Keratinocyte (primary cell): ENCODE results near the gene OR2J3. TPM values are rescaled to one million over a fixed set of nuclear protein-coding genes. Genes with fewer than 3 reads are reported as not detected.

ENCODE experiments used
- DNase-seq: peaks from one replicate; pipeline ENCODE4 v3.0.0-alpha.2; 2011; ENCODE audit warnings: low read depth, missing footprints, low spot score
- FAIRE-seq: peaks from 2 replicates; lab custom pipeline; 2011; peaks lifted over from hg19 to GRCh38; lab: Jason Lieb, UNC
- H2AFZ ChIP-seq: 2 replicates; pipeline ENCODE4 v1.6.0; 2012; ENCODE audit warnings: low read length, control low read depth, inconsistent platforms; ENCODE audit not compliant: control insufficient read depth
- H3K27ac ChIP-seq: 2 replicates; pipeline ENCODE4 v1.5.1; 2011; ENCODE audit warnings: low read length; ENCODE audit not compliant: control insufficient read depth, insufficient read depth
- H3K27me3 ChIP-seq: 3 replicates; pipeline ENCODE4 v1.6.0; 2011; ENCODE audit warnings: low read length; ENCODE audit not compliant: control insufficient read depth, insufficient read depth; ENCODE audit errors: extremely low read depth
- H3K36me3 ChIP-seq, 2 experiments: 2 replicates in 1 of 2; 3 replicates in 1 of 2; pipeline ENCODE4 v1.5.1; 2011; ENCODE audit warnings: low read length in 2 of 2, mild to moderate bottlenecking in 1 of 2; ENCODE audit not compliant: control insufficient read depth in 2 of 2, insufficient read depth in 2 of 2; ENCODE audit errors: extremely low read depth in 1 of 2
- H3K4me1 ChIP-seq: 3 replicates; pipeline ENCODE4 v1.5.1; 2011; ENCODE audit warnings: low read length; ENCODE audit not compliant: control insufficient read depth, insufficient read depth; ENCODE audit errors: extremely low read depth
- H3K4me2 ChIP-seq: 3 replicates; pipeline ENCODE4 v1.6.0; 2011; ENCODE audit warnings: low read depth, low read length; ENCODE audit not compliant: control insufficient read depth, insufficient read depth; ENCODE audit errors: extremely low read depth
- H3K4me3 ChIP-seq, 3 experiments: fragments of 200-600 bp in 1 of 3; sonication (generic) in 1 of 3; 2 replicates in 2 of 3; 3 replicates in 1 of 3; pipeline ENCODE4 v1.5.1; 2011 to 2016; ENCODE audit warnings: low read length in 3 of 3, mild to moderate bottlenecking in 3 of 3, control low read depth in 2 of 3, inconsistent platforms in 1 of 3, low read depth in 1 of 3, mixed read lengths in 1 of 3, mixed run types in 1 of 3, moderate library complexity in 1 of 3; ENCODE audit not compliant: control insufficient read depth in 2 of 3, insufficient read depth in 2 of 3; ENCODE audit errors: extremely low read depth in 1 of 3
- H3K79me2 ChIP-seq: 2 replicates; pipeline ENCODE4 v1.6.0; 2012; ENCODE audit warnings: low read length; ENCODE audit not compliant: control insufficient read depth, insufficient read depth
- H3K9ac ChIP-seq: 3 replicates; pipeline ENCODE4 v1.6.0; 2011; ENCODE audit warnings: low read length; ENCODE audit not compliant: control insufficient read depth, insufficient read depth; ENCODE audit errors: extremely low read depth
- H3K9me1 ChIP-seq: 3 replicates; pipeline ENCODE4 v1.6.0; 2011; ENCODE audit warnings: low read length; ENCODE audit not compliant: control insufficient read depth, insufficient read depth; ENCODE audit errors: extremely low read depth
- H3K9me3 ChIP-seq: 2 replicates; pipeline ENCODE4 v1.5.1; 2012; ENCODE audit warnings: low read depth, low read length; ENCODE audit not compliant: control insufficient read depth
- H4K20me1 ChIP-seq: 3 replicates; pipeline ENCODE4 v1.6.0; 2011; ENCODE audit warnings: low read length; ENCODE audit not compliant: control insufficient read depth, insufficient read depth; ENCODE audit errors: extremely low read depth
- EZH2 ChIP-seq: IDR thresholded peaks from one replicate; pipeline ENCODE4 v1.6.1; 2012; ENCODE audit warnings: inconsistent platforms, mild to moderate bottlenecking, low read length, moderate library complexity
- dilution Hi-C: fragments of 300-500 bp; cut with MboI; formaldehyde crosslinking; loops from one replicate; pipeline ENCODE4 v1.7.0; 2020; ENCODE audit warnings: low sequenced_read_pairs; ENCODE audit not compliant: extremely low pct_ligation_motif_present
- polyA minus RNA-seq, 3 experiments: library from RNA; depleted of rRNA, polyadenylated mRNA; stranded (reverse); fragments of >200 nt; gene quantifications; 1 replicate in 1 of 3; 2 replicates in 1 of 3; 3 replicates in 1 of 3; pipeline ENCODE4 v1.2.3, GENCODE V29; 2011
- polyA plus RNA-seq, 5 experiments: library from polyadenylated mRNA; depleted of rRNA in 3 of 5; stranded (reverse) in 3 of 5; stranded (forward) in 1 of 5; unstranded in 1 of 5; fragments of >200 nt; gene quantifications; 1 replicate in 1 of 5; 2 replicates in 3 of 5; 3 replicates in 1 of 5; pipeline versions ENCODE4 v1.2.1 to v1.2.3, GENCODE V29; 2011 to 2012; ENCODE audit warnings: missing spikeins in 2 of 5, low read depth in 1 of 5, low replicate concordance in 1 of 5
- TF ChIP-seq, protein P1 (sequence below), 3 experiments: IDR thresholded peaks in 1 of 3; conservative IDR thresholded peaks in 1 of 3; optimal IDR thresholded peaks in 1 of 3; 2 replicates in 2 of 3; 3 replicates in 1 of 3; pipeline versions ENCODE3 to v1.5.1; 2011; ENCODE audit warnings: low read length in 3 of 3, mild to moderate bottlenecking in 3 of 3, moderate library complexity in 2 of 3, control low read depth in 1 of 3, inconsistent platforms in 1 of 3; ENCODE audit not compliant: insufficient read depth in 2 of 3; ENCODE audit errors: extremely low read depth in 1 of 3

Gene OR2J3
- not detected in 3 replicates for polyA plus RNA-seq
- polyA plus RNA-seq (2011; ENCODE audit: low read depth), result not detected
- polyA plus RNA-seq (2011; cell fraction: cytosol; rRNA removed), result not detected in 2 replicates
- not detected in 2 replicates for polyA plus RNA-seq (2011; cell fraction: nucleus; rRNA removed)
- not detected in 2 replicates for polyA plus RNA-seq (2012; ENCODE audit: low replicate concordance)
- polyA minus RNA-seq, result not detected in 3 replicates
- not detected for polyA minus RNA-seq (2011; cell fraction: cytosol; rRNA and poly(A)+ RNA removed)
- polyA minus RNA-seq (2011; cell fraction: nucleus; rRNA and poly(A)+ RNA removed), result not detected in 2 replicates

DNA sequence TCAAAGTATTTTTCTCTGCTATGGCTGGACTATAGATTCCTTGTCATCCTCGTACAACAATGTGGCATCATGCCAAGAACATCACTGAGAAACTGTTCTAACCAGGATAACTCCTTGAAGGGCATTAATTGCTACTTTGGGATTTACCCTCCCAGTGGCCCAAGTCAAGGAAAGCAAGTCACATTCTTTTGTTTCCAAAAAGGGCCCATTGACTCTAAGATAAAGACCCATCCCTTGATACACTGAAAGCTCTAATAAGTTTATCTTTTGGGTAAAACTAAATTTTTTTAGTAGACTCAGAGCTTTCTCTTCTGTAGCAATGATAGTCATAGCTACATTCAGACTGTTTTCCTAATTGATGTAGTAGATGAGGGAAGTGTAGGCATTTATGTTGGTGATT, at the start of gene OR2J3:
Gene OR2J3, plus strand, starts transcription at position 301 of the 400 bp plus-strand sequence. CDS start 3,833 bp downstream, outside the sequence.
- DNase-seq, result no peak
- TF ChIP-seq, protein P1, sequence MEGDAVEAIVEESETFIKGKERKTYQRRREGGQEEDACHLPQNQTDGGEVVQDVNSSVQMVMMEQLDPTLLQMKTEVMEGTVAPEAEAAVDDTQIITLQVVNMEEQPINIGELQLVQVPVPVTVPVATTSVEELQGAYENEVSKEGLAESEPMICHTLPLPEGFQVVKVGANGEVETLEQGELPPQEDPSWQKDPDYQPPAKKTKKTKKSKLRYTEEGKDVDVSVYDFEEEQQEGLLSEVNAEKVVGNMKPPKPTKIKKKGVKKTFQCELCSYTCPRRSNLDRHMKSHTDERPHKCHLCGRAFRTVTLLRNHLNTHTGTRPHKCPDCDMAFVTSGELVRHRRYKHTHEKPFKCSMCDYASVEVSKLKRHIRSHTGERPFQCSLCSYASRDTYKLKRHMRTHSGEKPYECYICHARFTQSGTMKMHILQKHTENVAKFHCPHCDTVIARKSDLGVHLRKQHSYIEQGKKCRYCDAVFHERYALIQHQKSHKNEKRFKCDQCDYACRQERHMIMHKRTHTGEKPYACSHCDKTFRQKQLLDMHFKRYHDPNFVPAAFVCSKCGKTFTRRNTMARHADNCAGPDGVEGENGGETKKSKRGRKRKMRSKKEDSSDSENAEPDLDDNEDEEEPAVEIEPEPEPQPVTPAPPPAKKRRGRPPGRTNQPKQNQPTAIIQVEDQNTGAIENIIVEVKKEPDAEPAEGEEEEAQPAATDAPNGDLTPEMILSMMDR (optimal IDR thresholded peaks at IDR 0.05 in 1 of 3, IDR thresholded peaks at IDR 0.05 in 1 of 3, conservative IDR thresholded peaks at IDR 0.05 in 1 of 3; ENCODE audit: extremely low read depth in 1 of 3, insufficient read depth in 2 of 3, low read length in 3 of 3), result no peak
- TF ChIP-seq EZH2, result no peak
- no peak within 1 kb of the TSS for H3K9ac ChIP-seq
- no peaks in the 10 kb centered on the region for H3K27me3 ChIP-seq
- H3K27ac ChIP-seq, result no peak within 1 kb of the TSS
- H4K20me1 ChIP-seq, result no peaks in the 10 kb centered on the region
- H3K79me2 ChIP-seq, result no peaks in the 10 kb centered on the region
- dilution Hi-C loops, result no loop called here
- H3K4me2 ChIP-seq, result no peak within 1 kb of the TSS
- no peak within 1 kb of the TSS for H3K4me3 ChIP-seq
- H3K9me3 ChIP-seq, result no peaks in the 10 kb centered on the region
- FAIRE-seq, result no peak
- no peaks in the 10 kb centered on the region for H3K9me1 ChIP-seq
- no peaks in the 10 kb centered on the region for H3K36me3 ChIP-seq
- no peaks in the 10 kb centered on the region for H3K4me1 ChIP-seq
- no peak within 1 kb of the TSS for H2AFZ ChIP-seq

DNA sequence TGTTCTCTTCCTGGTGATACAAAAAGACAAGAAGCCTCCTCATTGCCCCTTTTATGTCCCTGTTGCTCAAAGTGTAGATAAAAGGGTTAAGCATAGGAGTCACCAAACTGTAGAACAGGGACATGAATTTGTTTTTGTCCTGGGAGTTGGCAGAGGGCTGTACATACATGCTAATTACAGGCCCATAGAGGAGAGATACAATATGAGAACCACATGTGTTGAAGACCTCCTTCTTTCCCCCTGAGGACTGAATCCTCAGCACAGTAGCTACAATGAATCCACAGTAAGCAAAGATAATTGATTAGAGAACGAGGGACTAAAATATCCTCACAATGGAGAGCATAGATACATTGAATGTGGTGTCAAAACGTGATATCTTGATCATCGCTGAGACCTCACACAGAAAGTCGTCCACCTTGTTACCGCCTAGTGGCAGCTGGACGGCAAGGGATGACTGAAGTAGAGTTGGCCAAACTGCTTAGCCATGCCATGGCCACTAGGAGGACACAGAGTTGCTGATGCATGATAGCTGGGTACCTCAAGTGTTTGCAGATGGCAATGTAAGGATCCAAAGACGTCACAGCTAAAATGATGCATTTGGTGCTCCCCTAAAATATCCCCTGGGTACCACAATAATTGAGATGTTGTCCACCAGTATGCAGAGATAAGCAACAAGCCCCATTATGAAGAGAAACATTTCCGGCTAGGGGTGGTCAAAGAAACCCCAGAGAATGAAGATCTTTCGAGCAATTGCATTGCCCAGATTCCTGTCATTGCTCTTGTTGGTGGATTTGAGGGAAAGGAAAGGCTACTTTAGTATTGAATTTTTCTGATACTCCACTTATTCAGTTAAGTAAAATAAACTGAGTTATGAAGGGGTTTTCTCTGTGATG, 35.8 kb upstream of the OR2J3 start:
- dilution Hi-C loops, result no loop called here
- H3K9me3 ChIP-seq, result no peaks in the 10 kb centered on the region
- no peaks in the 10 kb centered on the region for H3K9me1 ChIP-seq
- no peak overlapping the region for H3K27ac ChIP-seq
- H3K4me2 ChIP-seq, result no peak overlapping the region
- FAIRE-seq (peak; percentile 34), DNase-seq (no peak)
- no peaks in the 10 kb centered on the region for H3K4me1 ChIP-seq
- TF ChIP-seq, protein P1 (optimal IDR thresholded peaks at IDR 0.05 in 1 of 3, IDR thresholded peaks at IDR 0.05 in 1 of 3, conservative IDR thresholded peaks at IDR 0.05 in 1 of 3; ENCODE audit: extremely low read depth in 1 of 3, insufficient read depth in 2 of 3, low read length in 3 of 3), result peak; percentile 79 to 92 (median 82)
- no peak for TF ChIP-seq EZH2
- no peaks in the 10 kb centered on the region for H3K27me3 ChIP-seq
- H3K9ac ChIP-seq, result no peak overlapping the region
- no peak overlapping the region for H2AFZ ChIP-seq
- no peaks in the 10 kb centered on the region for H4K20me1 ChIP-seq
- H3K4me3 ChIP-seq, result no peak overlapping the region
- H3K36me3 ChIP-seq, result no peaks in the 10 kb centered on the region
- H3K79me2 ChIP-seq, result no peaks in the 10 kb centered on the region
